ENCODE data around the gene ARHGEF4.

The ARHGEF4 gene

GRCh38 chr2:130872741-130873125 lies 36.0 kb downstream of the ARHGEF4 start:
- no peak for TF ChIP-seq CTCF (IDR thresholded peaks at IDR 0.05)
- Histone ChIP-seq H3K4me1 (no peaks in the 10 kb centered on the region), H3K27ac (no peak overlapping the region), H3K4me3 (no peak overlapping the region), H3K36me3 (no peaks in the 10 kb centered on the region), H3K9me3 (no peaks in the 10 kb centered on the region), H3K27me3 (peaks cover 0 to 12% of the 10 kb centered on the region in 2 donors)
- intact Hi-C loops (cut with DNase I; ENCODE audit: low total_unique reads) = loop anchor here (2.0 kb wide), 1 partner anchor 74 kb away; no protein-coding TSS in a partner anchor
- peak in 1 of 2 donors; percentile 51 for DNase-seq

GRCh38 chr2:130873700-130874346 lies 37.1 kb downstream of the ARHGEF4 start:
- H3K36me3 ChIP-seq = no peaks in the 10 kb centered on the region
- intact Hi-C loops (cut with DNase I; ENCODE audit: low total_unique reads) = loop anchor here (2.0 kb wide), 1 partner anchor 75 kb away; no protein-coding TSS in a partner anchor
- no peak overlapping the region for H3K4me3 ChIP-seq
- no peak overlapping the region for H3K27ac ChIP-seq
- H3K9me3 ChIP-seq = no peaks in the 10 kb centered on the region
- DNase-seq = peak; percentile 71 to 78
- H3K4me1 ChIP-seq = no peaks in the 10 kb centered on the region
- peaks cover 0 to 12% of the 10 kb centered on the region in 2 donors for H3K27me3 ChIP-seq
- peak; percentile 65 to 76 for TF ChIP-seq CTCF (IDR thresholded peaks at IDR 0.05)

- Histone ChIP-seq H3K9me3 (no peaks in the 10 kb centered on the region), H3K36me3 (no peaks in the 10 kb centered on the region), H3K27me3 (peaks cover 0 to 8% of the 10 kb centered on the region in 2 donors), H3K4me1 (no peaks in the 10 kb centered on the region), H3K27ac (no peak overlapping the region), H3K4me3 (no peak overlapping the region)
- TF ChIP-seq CTCF (IDR thresholded peaks at IDR 0.05) = no peak
- DNase-seq = no peak
- intact Hi-C loops (cut with DNase I; ENCODE audit: low total_unique reads) = no loop called here
Measured at GRCh38 chr2:130874512-130874911, 37.8 kb downstream of the ARHGEF4 start.

- intact Hi-C loops (cut with DNase I; ENCODE audit: low total_unique reads) = no loop called here
- no peak overlapping the region for H3K27ac ChIP-seq
- no peak for TF ChIP-seq CTCF (IDR thresholded peaks at IDR 0.05)
Measured at GRCh38 chr2:130875935-130876334, 39.2 kb downstream of the ARHGEF4 start.

GRCh38 chr2:130877258-130877657 lies 40.5 kb downstream of the ARHGEF4 start:
- no peaks in the 10 kb centered on the region for H3K4me1 ChIP-seq
- no peaks in the 10 kb centered on the region for H3K9me3 ChIP-seq
- intact Hi-C loops (cut with DNase I; ENCODE audit: low total_unique reads) = no loop called here
- H3K36me3 ChIP-seq = no peaks in the 10 kb centered on the region
- H3K27ac ChIP-seq = no peak overlapping the region
- H3K27me3 ChIP-seq = peaks cover 0 to 8% of the 10 kb centered on the region in 2 donors
- no peak overlapping the region for H3K4me3 ChIP-seq
- no peak for TF ChIP-seq CTCF (IDR thresholded peaks at IDR 0.05)
- peak in 1 of 2 donors; percentile 19 for DNase-seq

More at GRCh38 chr2:130875935-130876334, 39.2 kb downstream of the ARHGEF4 start:
- DNase-seq = peak in 1 of 2 donors; percentile 51
- no peaks in the 10 kb centered on the region for H3K9me3 ChIP-seq
- H3K4me1 ChIP-seq = no peaks in the 10 kb centered on the region
- peaks cover 0 to 6% of the 10 kb centered on the region in 2 donors for H3K27me3 ChIP-seq
- H3K4me3 ChIP-seq = no peak overlapping the region
- H3K36me3 ChIP-seq = no peaks in the 10 kb centered on the region
